H1 (cell line): ENCODE data around the gene BIK. TPM values are rescaled to one million over a fixed set of nuclear protein-coding genes. Genes with fewer than 3 reads are reported as not detected.

Experiments
- CTCF ChIA-PET: fragments of 300-600 bp; sonication (Branson Sonifier 250); formaldehyde crosslinking; loops from one replicate; lab custom pipeline; 2021; ENCODE audit not compliant: partially characterized antibody; lab: Charles Lee
- POLR2A ChIA-PET: fragments of 300-600 bp; sonication (Branson Sonifier 250); formaldehyde crosslinking; loops from one replicate; lab custom pipeline; 2021; ENCODE audit warnings: inconsistent platforms; ENCODE audit not compliant: partially characterized antibody; lab: Charles Lee
- DNase-seq, 2 experiments: peaks; one replicate each; pipeline versions ENCODE4 v3.0.0 to v3.0.0-alpha.2; 2010 to 2022; ENCODE audit warnings: low spot score in 2 of 2, low read depth in 1 of 2, mixed read lengths in 1 of 2
- FAIRE-seq: peaks from 2 replicates; lab custom pipeline; 2011; peaks lifted over from hg19 to GRCh38; lab: Jason Lieb, UNC
- H2AFZ ChIP-seq: 2 replicates; pipeline ENCODE4 v1.8.1; 2012; ENCODE audit warnings: low read length, inconsistent platforms
- H2AK5ac ChIP-seq: 2 replicates; pipeline ENCODE4 v1.6.1; 2013; ENCODE audit warnings: low read depth, low read length
- H2BK120ac ChIP-seq: replicated peaks from 2 replicates; pipeline ENCODE3; 2013; ENCODE audit warnings: low read depth, low read length, inconsistent platforms
- H2BK12ac ChIP-seq: 2 replicates; pipeline ENCODE4 v1.6.1; 2013; ENCODE audit warnings: low read depth, low read length
- H2BK15ac ChIP-seq: 2 replicates; pipeline ENCODE4 v1.6.1; 2013; ENCODE audit warnings: low read length
- H2BK20ac ChIP-seq: 2 replicates; pipeline ENCODE4 v1.6.1; 2013; ENCODE audit warnings: low read length
- H2BK5ac ChIP-seq: 2 replicates; pipeline ENCODE4 v1.6.1; 2013; ENCODE audit warnings: low read depth, low read length
- H3K14ac ChIP-seq: 2 replicates; pipeline ENCODE4 v1.6.1; 2013; ENCODE audit warnings: inconsistent platforms; ENCODE audit not compliant: insufficient read length
- H3K18ac ChIP-seq: 2 replicates; pipeline ENCODE4 v1.6.1; 2013; ENCODE audit warnings: low read length; ENCODE audit errors: extremely low read depth
- H3K23ac ChIP-seq: 2 replicates; pipeline ENCODE4 v1.6.1; 2013; ENCODE audit warnings: inconsistent platforms; ENCODE audit not compliant: insufficient read length
- H3K23me2 ChIP-seq: 2 replicates; pipeline ENCODE4 v1.6.1; 2013; ENCODE audit warnings: low read depth, low read length
- H3K27ac ChIP-seq: 2 replicates; pipeline ENCODE4 v1.6.1; 2011; ENCODE audit warnings: low read depth, low read length, inconsistent platforms
- H3K27me3 ChIP-seq, 4 experiments: replicated peaks in 1 of 4; 1 replicate in 1 of 4; 2 replicates in 3 of 4; pipeline versions ENCODE4 v1.6.1 to v1.8.1; 2011 to 2013; ENCODE audit warnings: low read length in 3 of 4, mild to moderate bottlenecking in 3 of 4, inconsistent platforms in 2 of 4, mixed read lengths in 2 of 4, moderate library complexity in 1 of 4; ENCODE audit not compliant: control insufficient read depth in 3 of 4, insufficient read depth in 3 of 4; ENCODE audit errors: extremely low read depth in 1 of 4
- H3K36me3 ChIP-seq, 4 experiments: 2 replicates each; pipeline versions ENCODE4 v1.6.1 to v1.8.1; 2011 to 2013; ENCODE audit warnings: mild to moderate bottlenecking in 4 of 4, low read length in 3 of 4, moderate library complexity in 2 of 4, control low read depth in 1 of 4, inconsistent platforms in 1 of 4; ENCODE audit not compliant: insufficient read depth in 4 of 4, control insufficient read depth in 2 of 4
- H3K4ac ChIP-seq: replicated peaks from 2 replicates; pipeline ENCODE3; 2013; ENCODE audit warnings: low read length, low read depth, mixed read lengths, inconsistent platforms; ENCODE audit not compliant: insufficient read length
- H3K4me1 ChIP-seq, 4 experiments: replicated peaks in 1 of 4; 1 replicate in 1 of 4; 2 replicates in 3 of 4; pipeline versions ENCODE4 v1.6.1 to v1.8.1; 2011 to 2013; ENCODE audit warnings: low read length in 3 of 4, inconsistent platforms in 2 of 4, mixed read lengths in 1 of 4; ENCODE audit not compliant: insufficient read depth in 4 of 4, control insufficient read depth in 3 of 4
- H3K4me2 ChIP-seq, 2 experiments: 2 replicates each; pipeline versions ENCODE4 v1.6.1 to v1.8.1; 2011 to 2013; ENCODE audit warnings: low read depth in 2 of 2, low read length in 2 of 2, control low read depth in 1 of 2, inconsistent platforms in 1 of 2, mild to moderate bottlenecking in 1 of 2; ENCODE audit not compliant: insufficient read depth in 1 of 2
- H3K4me3 ChIP-seq, 4 experiments: fragments of 200-600, 300-600 bp in 1 of 4; sonication (generic), shearing (Covaris generic), sonication (Bioruptor Twin) in 1 of 4; 2 replicates each; pipeline versions ENCODE4 v1.5.1 to v1.8.1; 2011 to 2016; ENCODE audit warnings: low read length in 4 of 4, low read depth in 3 of 4, control low read depth in 2 of 4, inconsistent platforms in 2 of 4, mild to moderate bottlenecking in 2 of 4, mixed read lengths in 1 of 4, moderate library complexity in 1 of 4; ENCODE audit not compliant: insufficient read depth in 2 of 4; ENCODE audit errors: extremely low read depth in 1 of 4
- H3K56ac ChIP-seq: replicated peaks from 2 replicates; pipeline ENCODE3; 2013; ENCODE audit warnings: low read depth, mild to moderate bottlenecking, mixed read lengths, low read length, inconsistent platforms; ENCODE audit not compliant: insufficient read length
- H3K79me1 ChIP-seq: 2 replicates; pipeline ENCODE4 v1.6.1; 2013; ENCODE audit warnings: low read depth, low read length, control low read depth
- H3K79me2 ChIP-seq, 2 experiments: 2 replicates each; pipeline versions ENCODE4 v1.6.1 to v1.8.1; 2012 to 2013; ENCODE audit warnings: low read length in 2 of 2, mild to moderate bottlenecking in 2 of 2, inconsistent platforms in 1 of 2; ENCODE audit not compliant: insufficient read depth in 2 of 2, control insufficient read depth in 1 of 2
- H3K9ac ChIP-seq, 4 experiments: replicated peaks in 1 of 4; 1 replicate in 1 of 4; 2 replicates in 3 of 4; pipeline versions ENCODE4 v1.6.1 to v1.8.1; 2011 to 2013; ENCODE audit warnings: low read depth in 3 of 4, low read length in 3 of 4, control low read depth in 2 of 4, mild to moderate bottlenecking in 2 of 4, moderate library complexity in 2 of 4, inconsistent platforms in 1 of 4; ENCODE audit errors: extremely low read depth in 1 of 4
- H3K9me3 ChIP-seq, 2 experiments: 2 replicates each; pipeline versions ENCODE4 v1.6.1 to v1.8.1; 2012 to 2013; ENCODE audit warnings: mild to moderate bottlenecking in 2 of 2, moderate library complexity in 2 of 2, control low read depth in 1 of 2, inconsistent platforms in 1 of 2, low read depth in 1 of 2, low read length in 1 of 2, mixed read lengths in 1 of 2; ENCODE audit not compliant: insufficient read depth in 2 of 2
- H4K20me1 ChIP-seq, 2 experiments: replicated peaks in 1 of 2; 2 replicates each; pipeline versions ENCODE3 to v1.8.1; 2011 to 2013; ENCODE audit warnings: inconsistent platforms in 2 of 2, low read length in 2 of 2, mild to moderate bottlenecking in 1 of 2; ENCODE audit not compliant: insufficient read depth in 2 of 2, control insufficient read depth in 1 of 2
- H4K5ac ChIP-seq: 2 replicates; pipeline ENCODE4 v1.6.1; 2013; ENCODE audit warnings: low read length, low read depth, mixed read lengths, inconsistent platforms; ENCODE audit not compliant: insufficient read length
- H4K8ac ChIP-seq: 2 replicates; pipeline ENCODE4 v1.8.0; 2013; ENCODE audit warnings: mild to moderate bottlenecking, moderate library complexity, low read length, inconsistent platforms; ENCODE audit not compliant: insufficient read depth; ENCODE audit errors: extremely low read depth
- H4K91ac ChIP-seq: replicated peaks from 2 replicates; pipeline ENCODE3; 2013; ENCODE audit warnings: low read length, mixed read lengths, inconsistent platforms; ENCODE audit not compliant: insufficient read length
- ASH2L ChIP-seq: fragments of 200-600, 300-600 bp; sonication (generic); IDR thresholded peaks from one replicate; pipeline ENCODE4 v1.7.1; 2017; ENCODE audit warnings: low read length
- EZH2 ChIP-seq: fragments of 200-600 bp; sonication (generic); IDR thresholded peaks from 2 replicates; pipeline ENCODE4 v1.7.1; 2012; ENCODE audit warnings: low read depth, mild to moderate bottlenecking, moderate library complexity, low read length, inconsistent platforms; ENCODE audit not compliant: severe bottlenecking
- JUND ChIP-seq: IDR thresholded peaks from 2 replicates; pipeline ENCODE4 v1.6.1; 2011; ENCODE audit warnings: mild to moderate bottlenecking, improper control_type of control experiment, low read length
- NRF1 ChIP-seq: IDR thresholded peaks from 2 replicates; pipeline ENCODE4 v1.6.1; 2011; ENCODE audit warnings: mild to moderate bottlenecking, low read depth, low read length, improper control_type of control experiment
- POLR2AphosphoS5 ChIP-seq: IDR thresholded peaks from 2 replicates; pipeline ENCODE4 v1.6.1; 2011; ENCODE audit warnings: low read depth, low read length
- RAD21 ChIP-seq, 2 experiments: IDR thresholded peaks in 1 of 2; conservative IDR thresholded peaks in 1 of 2; 2 replicates each; pipeline ENCODE4 v1.6.1; 2011; ENCODE audit warnings: low read depth in 2 of 2, low read length in 2 of 2, improper control_type of control experiment in 1 of 2, inconsistent platforms in 1 of 2, mild to moderate bottlenecking in 1 of 2, moderate library complexity in 1 of 2
- WGBS, 2 experiments: shearing (Covaris generic) in 1 of 2; methylation state at CpG; one replicate each; pipeline versions ENCODE4 v1.1.6 to v1.1.7; 2013 to 2015; ENCODE audit warnings: low lambda C conversion rate in 2 of 2, mixed read lengths in 2 of 2, inconsistent platforms in 1 of 2, low coverage in 1 of 2, missing lambda C conversion rate in 1 of 2; ENCODE audit not compliant: insufficient replicate concordance in 2 of 2, insufficient coverage in 1 of 2, insufficient read length in 1 of 2; ENCODE audit errors: extremely low coverage in 1 of 2, missing lambda C conversion rate in 1 of 2; 5-methylcytosine and 5-hydroxymethylcytosine counted together
- polyA plus RNA-seq, 7 experiments: library from polyadenylated mRNA; depleted of rRNA in 3 of 7; stranded (reverse) in 5 of 7; unstranded in 2 of 7; fragments of >200 nt in 5 of 7; fragments of 200-250 nt in 2 of 7; gene quantifications; 1 replicate in 5 of 7; 2 replicates in 1 of 7; 4 replicates in 1 of 7; pipeline versions ENCODE4 v1.2.1 to v1.2.3, GENCODE V29; 2011 to 2013; ENCODE audit warnings: missing spikeins in 2 of 7, mixed read lengths in 2 of 7
- total RNA-seq: library from RNA; stranded (reverse); fragmentation: NEBNext Ultra II Directional; extraction: Animal tissue kit (Norgen Biotek cat#: 25700); gene quantifications from 2 replicates; pipeline ENCODE4 v1.2.1, GENCODE V29; 2021

The BIK gene
- total and polyA plus RNA-seq, 2 of the 8 experiments (the other 6 are each of a cell fraction or from before 2014, with no cell fraction given), result 3.3 to 5.5 TPM

GRCh38 chr22:43166132-43166930 is 55.8 kb downstream of the BIK start:
- H3K4ac ChIP-seq, result no peak overlapping the region
- no peak overlapping the region for H2BK12ac ChIP-seq
- no peak overlapping the region for H3K23ac ChIP-seq
- H2AK5ac ChIP-seq, result no peak overlapping the region
- H3K27me3 ChIP-seq, result no peaks in the 10 kb centered on the region
- H3K9me3 ChIP-seq, result no peaks in the 10 kb centered on the region
- no peak overlapping the region for H2BK5ac ChIP-seq
- H4K5ac ChIP-seq, result no peak overlapping the region
- H3K14ac ChIP-seq, result no peak overlapping the region
- DNase-seq, result no peak
- no peak overlapping the region for H3K18ac ChIP-seq
- no peak overlapping the region for H3K56ac ChIP-seq
- POLR2A ChIA-PET, result interaction anchor here (0.6 to 4.7 kb wide), 7 partner anchors 10 to 674 kb away, joined by 3 to 29 read pairs (median 4); no protein-coding TSS in a partner anchor
- H2BK15ac ChIP-seq, result no peak overlapping the region
- H3K27ac ChIP-seq, result no peak overlapping the region
- H4K91ac ChIP-seq, result no peak overlapping the region
- TF ChIP-seq POLR2AphosphoS5 (no peak; the same call in 1 of the 2 replicates), JUND (no peak), RAD21 (IDR thresholded peaks at IDR 0.05 in 1 of 2, conservative IDR thresholded peaks at IDR 0.05 in 1 of 2; ENCODE audit: low read depth in 2 of 2, low read length in 2 of 2) (0 out of 4 replicates have a peak, but pooled peaks of 1 of the 2 experiments have one; percentile 20), NRF1 (no peak), ASH2L (no peak), EZH2 (no peak)
- TF ChIP-seq, all 59 proteins: peak for 1
- Histone ChIP-seq H4K20me1 (peaks cover 3 to 5% of the 10 kb centered on the region in 2 experiments), H4K8ac (no peak overlapping the region), H3K4me3 (no peak overlapping the region), H2BK120ac (no peak overlapping the region), H3K4me1 (no peaks in the 10 kb centered on the region), H3K79me1 (no peaks in the 10 kb centered on the region), H3K36me3 (peaks cover 11 to 27% (median 20%) of the 10 kb centered on the region in 4 experiments), H3K79me2 (no peaks in the 10 kb centered on the region), H2BK20ac (no peak overlapping the region), H2AFZ (no peak overlapping the region), H3K23me2 (no peaks in the 10 kb centered on the region), H3K4me2 (no peak overlapping the region), H3K9ac (no peak overlapping the region)
- FAIRE-seq, result no peak
- CTCF ChIA-PET, result interaction anchor here (0.8 to 4.1 kb wide), 3 partner anchors 18 to 66 kb away, joined by 3 to 17 read pairs (median 5); no protein-coding TSS in a partner anchor
- 85% methylated on average over 22 of the region's 23 CpGs; no CpG with 5 or more reads in 1 of the 2 experiments for WGBS, 2 experiments
